Motor neuron (in vitro differentiated cells): ENCODE measurements around the gene ECEL1. TPM values are rescaled to one million over a fixed set of nuclear protein-coding genes. Genes with fewer than 3 reads are reported as not detected.

Experiments
- total RNA-seq, 8 experiments: library from RNA; unstranded; fragments of 300-600 nt; gene quantifications; 2 replicates each; pipeline versions ENCODE4 v1.2.3 to v1.2.4, GENCODE V29; 2022

ECEL1 gene
- total RNA-seq, 8 experiments from 2014 or later = 0.13 to 83.3 (median 30.6) TPM; not detected in 1

Other genes with a start within 250 kb of the ECEL1 start
- gene ALPP, start 109.1 kb downstream of the ECEL1 start, total RNA-seq = 1 to 10 TPM in 1 of 8 experiments, under 1 TPM in 5, not detected in 2; 0.05 to 1.6 (median 0.30) TPM
- under 1 TPM in 5 of 8 experiments, not detected in 3; 0.10 to 0.38 (median 0.21) TPM for gene ALPG, start 81.0 kb downstream of the ECEL1 start, total RNA-seq
- under 1 TPM in 5 of 8 experiments, not detected in 3; 0.10 to 0.42 (median 0.18) TPM for gene ALPI, start 31.7 kb downstream of the ECEL1 start, total RNA-seq
- gene PRSS56, start 32.6 kb upstream of the ECEL1 start, total RNA-seq = 1 to 10 TPM in 1 of 8 experiments, under 1 TPM in 5, not detected in 2; 0.08 to 1.9 (median 0.58) TPM
- under 1 TPM in 7 of 8 experiments, not detected in 1; 0.05 to 0.62 (median 0.21) TPM for gene CHRND, start 38.3 kb upstream of the ECEL1 start, total RNA-seq
- gene CHRNG, start 51.9 kb upstream of the ECEL1 start, total RNA-seq = 1 to 10 TPM in 3 of 8 experiments, under 1 TPM in 5; 0.38 to 2.4 (median 0.93) TPM
- 10 to 100 TPM in 6 of 8 experiments, 1 to 10 TPM in 2; 6.6 to 20.3 (median 11.5) TPM for gene TIGD1, start 62.7 kb upstream of the ECEL1 start, total RNA-seq
- 10 to 100 TPM; 49.0 to 81.3 (median 73.7) TPM for gene EIF4E2, start 62.9 kb upstream of the ECEL1 start, total RNA-seq
- gene EFHD1, start 145.8 kb upstream of the ECEL1 start, total RNA-seq = 10 to 100 TPM in 1 of 8 experiments, 1 to 10 TPM in 6, under 1 TPM in 1; 0.92 to 22.1 (median 3.4) TPM
- 10 to 100 TPM; 43.9 to 74.2 (median 53.6) TPM for gene GIGYF2, start 209.5 kb upstream of the ECEL1 start, total RNA-seq